Measurements from ENCODE around the gene COL23A1. TPM values are rescaled to one million over a fixed set of nuclear protein-coding genes. Genes with fewer than 3 reads are reported as not detected.

The COL23A1 gene
- total and polyA plus RNA-seq, 2 of the 13 experiments (the other 11 are each of a cell fraction or from before 2014, with no cell fraction given), result not detected

GRCh38 chr5:178547052-178547666 lies 43.0 kb downstream of the COL23A1 start:
- Histone ChIP-seq H3K36me3 (replicated peaks in 1 of 2; ENCODE audit: control insufficient read depth in 1 of 2, insufficient read depth in 2 of 2, low read length in 2 of 2) (no peaks in the 10 kb centered on the region), H3K27me3 (ENCODE audit: control insufficient read depth in 1 of 2, insufficient read depth in 2 of 2, low read length in 2 of 2) (peaks cover 1 to 21% of the 10 kb centered on the region in 2 experiments; a peak in 4 of 5 replicates), H3K4me2 (ENCODE audit: low read depth, low read length) (no peak overlapping the region), H3K79me2 (ENCODE audit: insufficient read depth, low read length) (no peaks in the 10 kb centered on the region), H3K9me3 (ENCODE audit: low read length) (no peaks in the 10 kb centered on the region), H3K27ac (ENCODE audit: extremely low read length, insufficient read depth, low read length) (no peak overlapping the region), H3K9ac (ENCODE audit: insufficient read depth, low read depth, low read length) (no peak overlapping the region), H3K4me1 (ENCODE audit: insufficient read depth, low read length) (no peaks in the 10 kb centered on the region), H4K20me1 (ENCODE audit: insufficient read depth, low read length) (no peaks in the 10 kb centered on the region), H2AFZ (ENCODE audit: low read length) (no peak overlapping the region), H3K4me3 (replicated peaks in 1 of 3; ENCODE audit: insufficient read depth in 1 of 3, low read depth in 2 of 3, low read length in 3 of 3) (no peak overlapping the region)
- TF ChIP-seq TCF7L2 (IDR thresholded peaks at IDR 0.05; ENCODE audit: low read depth, low read length), result no peak
- no peak for TF ChIP-seq POLR2G (IDR thresholded peaks at IDR 0.05; ENCODE audit: low read depth, low read length)
- TF ChIP-seq ZBTB1 (CRISPR knock-in tag; IDR thresholded peaks at IDR 0.05; ENCODE audit: borderline replicate concordance), result no peak
- no peak for TF ChIP-seq ZNF337 (CRISPR knock-in tag; IDR thresholded peaks at IDR 0.05; ENCODE audit: borderline replicate concordance, low read depth)
- no peak for TF ChIP-seq BRF2 (CRISPR knock-in tag; IDR thresholded peaks at IDR 0.05)
- no peak for TF ChIP-seq RNF2 (conservative IDR thresholded peaks at IDR 0.05; ENCODE audit: low read depth)
- TF ChIP-seq HOXA7 (CRISPR knock-in tag; IDR thresholded peaks at IDR 0.05), result no peak
- no peak for TF ChIP-seq SRSF1 (optimal IDR thresholded peaks at IDR 0.05; ENCODE audit: low read depth, low read length)
- no peak for TF ChIP-seq ZSCAN25 (CRISPR knock-in tag; IDR thresholded peaks at IDR 0.05)
- TF ChIP-seq ZNF704 (CRISPR knock-in tag; IDR thresholded peaks at IDR 0.05; ENCODE audit: borderline replicate concordance), result no peak
- TF ChIP-seq PATZ1 (CRISPR knock-in tag; IDR thresholded peaks at IDR 0.05), result no peak
- no peak for TF ChIP-seq ZNF615 (CRISPR knock-in tag; IDR thresholded peaks at IDR 0.05; ENCODE audit: borderline replicate concordance)
- TF ChIP-seq ZNF296 (CRISPR knock-in tag; conservative IDR thresholded peaks at IDR 0.05), result no peak
- no peak for TF ChIP-seq MED13 (CRISPR knock-in tag; IDR thresholded peaks at IDR 0.05)
- TF ChIP-seq ZNF546 (CRISPR knock-in tag; conservative IDR thresholded peaks at IDR 0.05), result no peak
- no peak for TF ChIP-seq SNAPC5 (CRISPR knock-in tag; IDR thresholded peaks at IDR 0.05; ENCODE audit: borderline replicate concordance)
- TF ChIP-seq ZNF839 (CRISPR knock-in tag; IDR thresholded peaks at IDR 0.05; ENCODE audit: borderline replicate concordance), result no peak
- TF ChIP-seq ZNF12 (CRISPR knock-in tag; IDR thresholded peaks at IDR 0.05), result no peak
- no peak for TF ChIP-seq RORA (CRISPR knock-in tag; IDR thresholded peaks at IDR 0.05)
- TF ChIP-seq ZKSCAN8 (CRISPR knock-in tag; IDR thresholded peaks at IDR 0.05; ENCODE audit: borderline replicate concordance), result no peak
- FAIRE-seq (no peak), DNase-seq (ENCODE audit: low spot score) (no peak), ATAC-seq (no peak)
- 18% methylated on average over 12 of the region's 12 CpGs for WGBS (ENCODE audit: low lambda C conversion rate)
- BruUV-seq (replicated peaks), result no TSS peak
- intact Hi-C loops (cut with micrococcal nuclease; ENCODE audit: unreplicated experiment), result no loop called here
- in situ Hi-C loops (cut with HindIII; ENCODE audit: extremely low pct_ligation_motif_present, low pct_unique_long_range_greater_than_20kb), result no loop called here
- ChIA-PET CTCF (ENCODE audit: low intra/inter-chr PET ratio, low total read pairs) (no interaction called here), POLR2A (no interaction called here)
